Measurements from ENCODE around the gene LRRC46. TPM values are rescaled to one million over a fixed set of nuclear protein-coding genes. Genes with fewer than 3 reads are reported as not detected.

LRRC46 gene
- total and polyA plus RNA-seq, 2 of the 13 experiments (the other 11 are each of a cell fraction or from before 2014, with no cell fraction given), result 0.09 TPM

- TF ChIP-seq ZNF703 (CRISPR knock-in tag; IDR thresholded peaks at IDR 0.05; ENCODE audit: borderline replicate concordance), result no peak; the same call in none of the 2 replicates
- TF ChIP-seq DMAP1 (CRISPR knock-in tag; IDR thresholded peaks at IDR 0.05), result peak; percentile 58
- no peak; the same call in 1 of the 2 replicates for TF ChIP-seq ZNF343 (CRISPR knock-in tag; IDR thresholded peaks at IDR 0.05)
- no peak for TF ChIP-seq SNRNP70 (IDR thresholded peaks at IDR 0.05; ENCODE audit: low read depth, low read length)
- no peak; the same call in 1 of the 2 replicates for TF ChIP-seq ESRRA (CRISPR knock-in tag; IDR thresholded peaks at IDR 0.05; ENCODE audit: low read depth)
- peak; percentile 57; the same call in 1 of the 2 replicates for TF ChIP-seq ZNF83 (CRISPR knock-in tag; IDR thresholded peaks at IDR 0.05; ENCODE audit: borderline replicate concordance)
- TF ChIP-seq KDM2A (CRISPR knock-in tag; IDR thresholded peaks at IDR 0.05; ENCODE audit: borderline replicate concordance, low read depth), result peak; percentile 54; the same call in 1 of the 2 replicates
- TF ChIP-seq RFXANK (CRISPR knock-in tag; IDR thresholded peaks at IDR 0.05), result peak; percentile 81; the same call in 1 of the 2 replicates
- TF ChIP-seq REPIN1 (CRISPR knock-in tag; IDR thresholded peaks at IDR 0.05; ENCODE audit: borderline replicate concordance, low read depth), result peak; percentile 74; the same call in 1 of the 2 replicates
- TF ChIP-seq ZSCAN22 (CRISPR knock-in tag; IDR thresholded peaks at IDR 0.05), result no peak
- peak; percentile 49 for TF ChIP-seq ZMYM3 (CRISPR knock-in tag; IDR thresholded peaks at IDR 0.05)
- TF ChIP-seq ONECUT2 (CRISPR knock-in tag; IDR thresholded peaks at IDR 0.05), result 0 out of 2 replicates have a peak, but pooled peaks have one; percentile 29
- TF ChIP-seq HHEX (CRISPR knock-in tag; IDR thresholded peaks at IDR 0.05), result 0 out of 2 replicates have a peak, but pooled peaks have one; percentile 29
- TF ChIP-seq ELK4 (CRISPR knock-in tag; IDR thresholded peaks at IDR 0.05; ENCODE audit: borderline replicate concordance), result no peak
- no peak for TF ChIP-seq MYNN (CRISPR knock-in tag; IDR thresholded peaks at IDR 0.05; ENCODE audit: low read depth)
- peak; percentile 76 for TF ChIP-seq SPEN (CRISPR knock-in tag; IDR thresholded peaks at IDR 0.05; ENCODE audit: low read depth)
- no peak; the same call in 1 of the 2 replicates for TF ChIP-seq STAT5B (CRISPR knock-in tag; IDR thresholded peaks at IDR 0.05)
- peak; percentile 87 for TF ChIP-seq MXD4 (CRISPR knock-in tag; IDR thresholded peaks at IDR 0.05)
- peak; percentile 55 for TF ChIP-seq NKX3-1 (CRISPR knock-in tag; IDR thresholded peaks at IDR 0.05)
- TF ChIP-seq IRF9 (CRISPR knock-in tag; IDR thresholded peaks at IDR 0.05; ENCODE audit: borderline replicate concordance), result 0 out of 2 replicates have a peak, but pooled peaks have one; percentile 16
- TF ChIP-seq IKZF1 (IDR thresholded peaks at IDR 0.05), result no peak
- no peak for TF ChIP-seq CC2D1A (CRISPR knock-in tag; IDR thresholded peaks at IDR 0.05)
- TF ChIP-seq ZNF230 (CRISPR knock-in tag; IDR thresholded peaks at IDR 0.05), result peak; percentile 93; the same call in 1 of the 2 replicates
- TF ChIP-seq ZNF768 (CRISPR knock-in tag; IDR thresholded peaks at IDR 0.05), result peak; percentile 36; the same call in 1 of the 2 replicates
- TF ChIP-seq CEBPZ (IDR thresholded peaks at IDR 0.05; ENCODE audit: low read length), result no peak
- peak; percentile 30; the same call in 1 of the 2 replicates for TF ChIP-seq CBX5 (CRISPR knock-in tag; IDR thresholded peaks at IDR 0.05; ENCODE audit: borderline replicate concordance)
Measured at GRCh38 chr17:47840742-47841487, 9.4 kb downstream of the LRRC46 start, which contains the start of gene SCRN2 (continued).

Data from HepG2 (cell line).